DND-41 (cell line): ENCODE data around the gene MEGF11.

ENCODE experiments used
- ATAC-seq: fragments of 200-7000 bp; cut with Tn5 transposase; 3 replicates; pipeline ENCODE4 v1.9.1; 2021; ENCODE audit warnings: low read depth; ENCODE audit not compliant: insufficient read depth
- DNase-seq: peaks from one replicate; pipeline ENCODE4 v3.0.0-alpha.2; 2020
- H2AFZ ChIP-seq: 2 replicates; pipeline ENCODE4 v1.6.0; 2012; ENCODE audit warnings: low read depth, low read length
- H3K27ac ChIP-seq: 2 replicates; pipeline ENCODE4 v1.5.1; 2012; ENCODE audit warnings: low read length, inconsistent platforms
- H3K27me3 ChIP-seq: fragments of 200-600 bp; sonication (generic); 2 replicates; pipeline ENCODE4 v1.6.0; 2012; ENCODE audit warnings: low read length, mild to moderate bottlenecking, inconsistent platforms; ENCODE audit not compliant: insufficient read depth, poor library complexity
- H3K36me3 ChIP-seq: 2 replicates; pipeline ENCODE4 v1.5.1; 2012; ENCODE audit warnings: low read length, inconsistent platforms; ENCODE audit not compliant: insufficient read depth
- H3K4me1 ChIP-seq: 2 replicates; pipeline ENCODE4 v1.5.1; 2012; ENCODE audit warnings: mild to moderate bottlenecking, low read length; ENCODE audit not compliant: insufficient read depth
- H3K4me2 ChIP-seq: 2 replicates; pipeline ENCODE4 v1.6.0; 2012; ENCODE audit warnings: mild to moderate bottlenecking, moderate library complexity, low read length, inconsistent platforms; ENCODE audit not compliant: insufficient read depth
- H3K4me3 ChIP-seq, 2 experiments: fragments of 200-600 bp in 1 of 2; shearing (Covaris generic) in 1 of 2; 2 replicates each; pipeline ENCODE4 v1.5.1; 2012 to 2016; ENCODE audit warnings: inconsistent platforms in 2 of 2, low read length in 2 of 2, mild to moderate bottlenecking in 2 of 2, low read depth in 1 of 2, moderate library complexity in 1 of 2
- H3K79me2 ChIP-seq: 2 replicates; pipeline ENCODE4 v1.6.0; 2012; ENCODE audit warnings: low read length, inconsistent platforms; ENCODE audit not compliant: insufficient read depth
- H3K9ac ChIP-seq: 2 replicates; pipeline ENCODE4 v1.6.0; 2012; ENCODE audit warnings: low read depth, mild to moderate bottlenecking, inconsistent platforms, low read length, moderate library complexity
- H3K9me3 ChIP-seq: 2 replicates; pipeline ENCODE4 v1.5.1; 2012; ENCODE audit warnings: low read length, moderate library complexity, mild to moderate bottlenecking, inconsistent platforms; ENCODE audit not compliant: insufficient read depth, severe bottlenecking
- H4K20me1 ChIP-seq: 2 replicates; pipeline ENCODE4 v1.6.0; 2012; ENCODE audit warnings: low read length; ENCODE audit not compliant: insufficient read depth
- CTCF ChIP-seq: IDR thresholded peaks from 2 replicates; pipeline ENCODE4 v1.5.1; 2012; ENCODE audit warnings: borderline replicate concordance, low read length, moderate library complexity, mild to moderate bottlenecking; ENCODE audit not compliant: poor library complexity, severe bottlenecking; ENCODE audit errors: extremely low read depth
- EZH2 ChIP-seq: IDR thresholded peaks from 3 replicates; pipeline ENCODE4 v1.6.1; 2012; ENCODE audit warnings: borderline replicate concordance, low read depth, mild to moderate bottlenecking, moderate library complexity, low read length, inconsistent platforms; ENCODE audit not compliant: severe bottlenecking

The MEGF11 gene

DNA sequence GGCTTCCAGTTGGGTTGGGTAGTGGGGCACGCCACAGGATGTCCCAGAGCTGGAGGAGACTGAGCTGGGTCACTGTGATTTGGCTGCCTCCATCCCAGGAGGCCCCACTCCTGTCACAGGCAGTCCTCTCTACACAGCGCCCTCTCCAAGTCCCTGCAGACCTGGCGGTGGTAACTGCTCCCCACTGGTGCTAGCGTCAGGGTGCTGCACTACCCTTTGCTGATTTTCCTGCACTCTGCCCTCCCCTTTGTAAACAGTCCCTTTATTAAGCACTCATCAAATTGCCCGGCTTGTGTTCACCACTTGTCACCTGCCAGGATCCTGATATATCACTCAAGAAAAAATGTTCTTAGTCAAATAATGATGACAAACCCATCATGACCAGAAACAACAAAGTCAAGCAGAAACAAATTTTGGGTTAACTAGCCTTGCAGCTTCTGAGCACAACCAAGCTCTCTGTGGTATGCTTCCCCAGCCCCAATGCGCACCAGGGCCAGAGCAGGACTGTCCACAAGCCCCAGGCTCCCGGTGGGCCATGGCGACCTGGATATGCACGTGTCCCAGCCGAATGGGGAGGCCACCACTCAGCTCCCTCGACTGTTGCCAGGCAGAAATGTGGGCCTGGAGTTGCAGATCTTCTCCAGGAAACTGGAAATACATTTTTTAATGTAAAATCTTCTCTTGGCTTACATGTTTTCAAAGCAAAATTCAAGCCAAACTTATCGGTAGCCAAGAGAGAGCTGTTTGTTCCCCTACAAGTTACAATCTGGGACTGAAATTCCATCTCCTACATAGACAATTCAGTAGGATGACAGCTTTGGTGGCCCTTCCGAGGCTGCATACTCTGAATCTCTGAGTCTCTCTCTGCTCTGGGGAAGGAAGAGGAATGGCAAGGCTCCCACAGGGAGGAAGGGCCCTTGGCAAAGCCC is 24.5 kb downstream of the MEGF11 start:
- no peaks in the 10 kb centered on the region for H3K79me2 ChIP-seq
- no peak overlapping the region for H3K4me2 ChIP-seq
- H3K9me3 ChIP-seq: no peaks in the 10 kb centered on the region
- DNase-seq (no peak), ATAC-seq (no peak)
- H3K9ac ChIP-seq: no peak overlapping the region
- no peaks in the 10 kb centered on the region for H4K20me1 ChIP-seq
- no peaks in the 10 kb centered on the region for H3K36me3 ChIP-seq
- H2AFZ ChIP-seq: no peak overlapping the region
- no peaks in the 10 kb centered on the region for H3K4me1 ChIP-seq
- no peak overlapping the region for H3K27ac ChIP-seq
- H3K27me3 ChIP-seq: peaks cover 9% of the 10 kb centered on the region
- no peak overlapping the region for H3K4me3 ChIP-seq
- TF ChIP-seq EZH2: no peak

GRCh38 chr15:66226736-66227135 is 26.8 kb downstream of the MEGF11 start:
- peaks cover 9% of the 10 kb centered on the region for H3K27me3 ChIP-seq
- no peaks in the 10 kb centered on the region for H3K79me2 ChIP-seq
- no peak overlapping the region for H3K4me2 ChIP-seq
- H3K4me1 ChIP-seq: no peaks in the 10 kb centered on the region
- DNase-seq (no peak), ATAC-seq (no peak)
- H3K4me3 ChIP-seq: no peak overlapping the region
- no peak overlapping the region for H3K9ac ChIP-seq
- no peaks in the 10 kb centered on the region for H3K9me3 ChIP-seq
- no peaks in the 10 kb centered on the region for H4K20me1 ChIP-seq
- no peak for TF ChIP-seq EZH2
- TF ChIP-seq CTCF: no peak
- no peak overlapping the region for H3K27ac ChIP-seq
- H2AFZ ChIP-seq: no peak overlapping the region
- H3K36me3 ChIP-seq: no peaks in the 10 kb centered on the region

DNA sequence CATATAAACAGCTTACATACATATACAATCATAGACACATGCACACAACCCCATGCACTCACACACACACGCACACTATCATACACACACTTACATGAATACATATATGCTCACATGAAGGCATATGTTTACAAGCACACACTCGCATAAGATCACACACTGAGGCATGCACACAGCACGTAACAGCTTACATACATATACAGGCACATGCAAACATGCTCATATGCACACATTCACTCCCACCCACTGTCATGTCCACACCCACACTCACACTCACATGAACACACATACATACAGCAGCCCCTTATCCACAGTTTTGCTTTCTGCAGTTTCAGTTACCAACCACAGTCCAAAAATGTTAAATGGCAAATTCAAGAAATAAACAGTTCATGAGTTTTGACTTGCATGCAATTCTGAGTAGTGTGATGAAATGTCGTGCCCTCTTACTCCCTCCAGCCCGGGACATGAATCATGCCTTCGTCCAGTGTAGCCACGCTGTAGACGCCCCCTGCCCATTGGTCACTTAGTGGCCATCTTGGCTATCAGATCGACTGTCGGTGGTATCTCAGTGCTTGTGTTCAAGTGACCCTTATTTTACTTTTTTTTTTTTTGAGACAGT is 27.8 kb downstream of the MEGF11 start:
- Histone ChIP-seq H2AFZ (no peak overlapping the region), H3K79me2 (no peaks in the 10 kb centered on the region), H3K4me3 (no peak overlapping the region), H3K4me1 (no peaks in the 10 kb centered on the region), H3K27me3 (peaks cover 9% of the 10 kb centered on the region), H3K9ac (no peak overlapping the region), H3K4me2 (no peak overlapping the region), H3K27ac (no peak overlapping the region), H3K9me3 (no peaks in the 10 kb centered on the region), H3K36me3 (no peaks in the 10 kb centered on the region), H4K20me1 (no peaks in the 10 kb centered on the region)
- DNase-seq (no peak), ATAC-seq (no peak)
- no peak for TF ChIP-seq CTCF
- TF ChIP-seq EZH2: no peak

GRCh38 chr15:66224946-66225345 is 28.6 kb downstream of the MEGF11 start:
- Histone ChIP-seq H3K4me3 (no peak overlapping the region), H3K27ac (no peak overlapping the region), H3K27me3 (peaks cover 6% of the 10 kb centered on the region), H3K4me1 (no peaks in the 10 kb centered on the region), H4K20me1 (no peaks in the 10 kb centered on the region), H2AFZ (no peak overlapping the region), H3K79me2 (no peaks in the 10 kb centered on the region), H3K4me2 (no peak overlapping the region), H3K36me3 (no peaks in the 10 kb centered on the region), H3K9ac (no peak overlapping the region), H3K9me3 (no peaks in the 10 kb centered on the region)
- no peak for ATAC-seq
- DNase-seq: no peak
- TF ChIP-seq CTCF (no peak), EZH2 (no peak)
